Muscle of arm (tissue), 14 donors: ENCODE measurements around the gene ZNF793. TPM values are rescaled to one million over a fixed set of nuclear protein-coding genes. Genes with fewer than 3 reads are reported as not detected.

Experiments used
- DNase-seq: peaks from one replicate; pipeline ENCODE4 v3.0.0-alpha.2; 2013
- long read RNA-seq, 11 donors: transcript quantifications; one replicate each; lab custom pipeline, GENCODE V29; 2026
- polyA plus RNA-seq, 12 donors: library from polyadenylated mRNA; unstranded; fragments of 120-200 nt; gene quantifications; one replicate each; pipeline ENCODE4 v1.2.1, GENCODE V29; 2013; ENCODE audit not compliant: insufficient read length in 12 of 12

Gene ZNF793
- polyA plus RNA-seq = 10 to 100 TPM in 8 of 12 donors, 1 to 10 TPM in 4; 8.3 to 61.8 (median 13.1) TPM
- long read RNA-seq, donor 1 = 0 reads
- long read RNA-seq, donor 2 = 0 reads
- long read RNA-seq, donor 3, partial matches to known transcripts = 0 of 1 reads
- long read RNA-seq, donor 3, other reads (novel, unspliced or antisense) = 0 of 1 reads
- long read RNA-seq, donor 4 = 0 reads
- long read RNA-seq, donor 5, partial matches to known transcripts = 0 of 1 reads
- long read RNA-seq, donor 5, other reads (novel, unspliced or antisense) = 0 of 1 reads
- long read RNA-seq, donor 6 = 0 reads
- long read RNA-seq, donor 7 = 0 reads
- long read RNA-seq, donor 8 = 0 reads
- long read RNA-seq, donor 9 = 0 reads
- long read RNA-seq, donor 10 = 0 reads
- long read RNA-seq, donor 11 = 0 reads

GRCh38 chr19:37506387-37507166, at the start of gene ZNF793:
ZNF793 (plus strand) TSS chr19:37506939; CDS start chr19:37523440, 16,501 bp downstream.
- peak; percentile 88 for DNase-seq

DNA sequence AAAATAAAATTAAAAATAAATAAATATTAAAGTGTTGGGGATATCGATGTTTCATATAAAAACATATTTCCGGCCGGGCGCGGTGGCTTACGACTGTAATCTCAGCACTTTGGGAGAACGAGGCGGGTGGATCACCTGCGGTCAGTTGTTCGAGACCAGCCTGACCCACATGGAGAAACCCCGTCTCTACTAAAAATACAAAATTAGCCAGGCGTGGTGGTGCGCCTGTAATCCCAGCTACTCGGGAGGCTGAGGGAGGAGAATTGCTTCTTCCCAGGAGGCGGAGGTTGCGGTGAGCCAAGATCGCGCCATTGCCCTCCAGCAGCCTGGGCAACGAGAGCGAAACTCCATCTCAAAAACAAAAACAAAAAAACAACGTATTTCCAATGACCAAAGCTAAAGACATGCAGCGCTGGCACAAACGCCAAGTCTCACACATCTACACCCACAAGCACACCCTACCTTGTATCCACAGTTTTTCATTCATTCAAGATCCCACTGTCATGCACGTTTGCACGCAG, 40.4 kb upstream of the ZNF793 start:
- DNase-seq = no peak

DNA sequence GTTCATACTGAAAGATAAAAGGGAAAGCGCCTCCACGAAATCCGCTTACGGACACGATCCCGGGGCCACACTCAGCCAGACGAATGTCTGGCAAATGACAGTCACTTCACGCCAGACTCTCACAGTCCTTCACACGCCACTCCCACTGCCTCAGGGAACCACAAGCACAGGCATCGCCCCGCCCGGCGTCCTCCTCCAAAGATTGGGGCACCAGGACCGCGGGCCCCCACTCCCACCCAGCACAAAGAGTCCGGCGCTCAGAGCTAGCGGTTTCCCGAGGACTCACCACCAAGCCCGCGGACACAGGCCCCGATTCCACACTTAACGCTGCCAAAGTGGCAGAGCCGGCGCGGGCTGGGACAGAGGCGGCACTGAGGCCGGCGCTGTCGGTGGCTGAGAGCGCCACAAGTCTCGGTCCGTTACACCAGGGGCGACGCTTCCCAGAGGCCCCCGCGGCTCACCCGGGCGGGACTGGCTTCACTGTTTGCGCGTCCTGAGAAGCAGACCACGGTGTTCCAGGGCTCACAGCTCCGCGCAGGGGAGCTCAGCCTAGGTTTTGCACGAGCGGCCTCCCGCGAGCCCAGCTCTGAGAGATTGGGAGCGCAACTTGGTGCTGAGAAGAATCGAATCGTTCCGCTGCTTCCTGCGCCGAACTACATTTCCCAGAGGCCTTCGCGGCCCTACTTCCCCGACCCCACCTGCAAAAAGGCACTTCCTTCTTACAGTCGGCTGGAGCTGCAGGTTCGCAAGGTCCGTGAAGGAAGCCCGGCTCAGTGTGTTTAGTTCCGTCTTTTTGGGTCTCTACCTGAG, 39.7 kb upstream of the ZNF793 start, which contains the start of gene ZNF569:
ZNF569 (minus strand) TSS at position 647 of the 810 bp plus-strand sequence. CDS start 22,523 bp downstream, outside the sequence.
- peak; percentile 95 for DNase-seq

DNA sequence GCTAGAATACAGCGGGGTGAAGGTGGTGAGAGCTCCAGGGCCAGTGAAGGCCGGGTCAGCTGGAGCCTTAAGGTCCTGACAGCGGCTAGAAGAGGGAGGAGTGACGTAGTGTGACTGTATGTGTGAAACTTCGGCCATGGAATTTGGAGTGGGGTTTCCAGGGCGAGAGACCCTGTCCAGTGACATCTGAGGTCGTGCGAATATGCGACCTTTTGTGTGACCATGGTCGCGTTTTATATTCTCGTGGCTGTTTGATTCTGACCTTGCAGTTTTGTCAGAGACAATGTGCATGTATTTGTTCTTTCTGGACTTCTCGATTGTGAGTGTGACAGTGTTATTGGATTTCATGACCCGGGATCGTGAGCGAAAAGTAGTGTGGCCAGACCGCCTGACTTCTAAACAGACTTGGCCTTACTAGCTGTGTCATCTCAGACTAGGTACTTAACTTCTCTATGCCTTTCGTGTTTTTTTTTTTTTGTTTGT, 39.1 kb upstream of the ZNF793 start:
- no peak for DNase-seq

- DNase-seq = peak; percentile 93
Measured at GRCh38 chr19:37468961-37469777, 37.6 kb upstream of the ZNF793 start, which contains the start of gene ZNF570. ZNF570 (plus strand) TSS chr19:37469356; CDS start chr19:37470355, 999 bp downstream.

DNA sequence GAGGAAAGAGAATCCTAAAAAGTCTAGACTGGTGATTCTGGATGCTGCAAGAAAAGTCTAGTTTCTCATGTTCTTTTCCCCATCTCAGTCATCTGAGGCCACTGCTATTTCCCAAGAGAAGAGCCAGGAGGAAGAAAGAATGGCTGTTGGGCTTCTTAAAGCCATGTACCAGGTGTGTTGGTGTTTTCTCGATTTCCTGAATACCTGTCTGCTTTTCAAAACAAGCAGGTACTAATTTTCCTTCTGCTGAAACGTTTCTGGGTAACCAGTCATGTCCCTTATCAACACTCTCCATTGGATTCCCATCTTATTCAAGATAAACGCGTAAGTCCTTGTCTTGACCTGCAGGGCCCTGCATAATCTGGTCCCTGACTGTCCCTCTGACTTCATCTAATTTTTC, 36.5 kb upstream of the ZNF793 start:
- DNase-seq = no peak

GRCh38 chr19:37472165-37472564, 34.6 kb upstream of the ZNF793 start:
- DNase-seq = no peak

DNA sequence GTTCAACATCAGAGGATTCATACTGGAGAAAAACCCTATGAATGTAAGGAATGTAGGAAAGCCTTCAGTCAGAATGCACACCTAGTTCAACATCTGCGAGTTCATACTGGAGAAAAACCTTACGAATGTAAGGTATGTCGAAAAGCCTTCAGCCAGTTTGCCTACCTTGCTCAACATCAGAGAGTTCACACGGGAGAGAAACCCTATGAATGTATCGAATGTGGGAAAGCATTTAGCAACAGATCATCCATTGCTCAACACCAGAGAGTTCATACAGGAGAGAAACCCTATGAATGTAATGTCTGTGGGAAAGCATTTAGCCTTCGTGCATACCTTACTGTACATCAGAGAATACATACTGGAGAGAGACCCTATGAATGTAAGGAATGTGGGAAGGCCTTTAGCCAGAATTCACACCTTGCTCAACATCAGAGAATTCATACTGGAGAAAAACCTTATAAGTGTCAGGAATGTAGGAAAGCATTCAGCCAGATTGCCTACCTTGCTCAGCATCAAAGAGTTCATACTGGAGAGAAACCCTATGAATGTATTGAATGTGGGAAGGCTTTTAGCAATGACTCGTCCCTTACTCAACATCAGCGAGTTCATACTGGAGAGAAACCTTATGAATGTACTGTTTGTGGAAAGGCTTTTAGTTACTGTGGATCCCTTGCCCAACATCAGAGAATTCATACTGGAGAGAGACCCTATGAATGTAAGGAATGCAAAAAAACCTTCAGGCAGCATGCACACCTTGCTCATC, 22.2 kb upstream of the ZNF793 start:
- no peak for DNase-seq

DNA sequence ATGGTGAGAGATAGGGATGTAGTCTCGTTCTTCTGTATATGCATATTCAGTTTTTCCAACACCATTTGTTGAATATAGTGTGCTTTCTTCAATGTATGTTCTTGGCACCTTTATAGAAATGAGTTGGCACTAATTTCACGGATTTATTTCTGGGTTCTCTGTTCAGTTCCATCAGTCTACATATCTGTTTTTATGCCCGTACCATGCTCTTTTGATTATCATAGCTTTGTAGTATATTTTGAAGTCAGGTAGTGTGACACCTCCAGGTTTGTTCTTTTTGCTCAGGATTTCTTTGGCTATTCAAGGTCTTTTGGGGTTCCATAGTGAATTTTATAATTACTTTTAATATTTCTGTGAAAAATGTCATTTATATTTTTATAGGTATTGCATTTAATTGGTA, 14.5 kb upstream of the ZNF793 start:
- no peak for DNase-seq

GRCh38 chr19:37505958-37506386, 767 bp upstream of the ZNF793 start:
- DNase-seq = no peak

- no peak for DNase-seq
Measured at GRCh38 chr19:37507167-37507464, 377 bp downstream of the ZNF793 start.

- no peak for DNase-seq
Measured at GRCh38 chr19:37511186-37511585, 4.4 kb downstream of the ZNF793 start.

DNA sequence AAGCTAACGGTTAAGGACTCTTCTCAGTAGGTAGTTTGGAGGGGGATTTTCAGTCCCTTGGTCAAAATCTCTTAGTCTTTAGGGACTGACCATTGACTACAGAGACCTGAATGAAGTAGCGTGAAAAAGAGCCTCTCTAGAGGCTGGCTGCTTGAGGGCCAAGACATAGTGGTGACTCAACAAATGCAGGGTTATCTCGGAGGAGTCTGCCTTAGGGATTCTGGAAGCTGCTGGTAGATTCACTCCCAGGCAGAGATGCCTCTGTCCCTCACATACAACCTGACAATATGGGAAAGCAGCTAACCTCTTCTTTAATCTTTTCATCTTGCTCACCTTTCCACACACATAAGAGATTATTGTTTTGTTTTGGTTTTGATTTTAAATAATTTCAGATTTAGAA, 5.1 kb downstream of the ZNF793 start:
- no peak for DNase-seq

GRCh38 chr19:37513397-37513796, 6.7 kb downstream of the ZNF793 start:
- no peak for DNase-seq

GRCh38 chr19:37519890-37520289, 13.2 kb downstream of the ZNF793 start:
- no peak for DNase-seq

DNA sequence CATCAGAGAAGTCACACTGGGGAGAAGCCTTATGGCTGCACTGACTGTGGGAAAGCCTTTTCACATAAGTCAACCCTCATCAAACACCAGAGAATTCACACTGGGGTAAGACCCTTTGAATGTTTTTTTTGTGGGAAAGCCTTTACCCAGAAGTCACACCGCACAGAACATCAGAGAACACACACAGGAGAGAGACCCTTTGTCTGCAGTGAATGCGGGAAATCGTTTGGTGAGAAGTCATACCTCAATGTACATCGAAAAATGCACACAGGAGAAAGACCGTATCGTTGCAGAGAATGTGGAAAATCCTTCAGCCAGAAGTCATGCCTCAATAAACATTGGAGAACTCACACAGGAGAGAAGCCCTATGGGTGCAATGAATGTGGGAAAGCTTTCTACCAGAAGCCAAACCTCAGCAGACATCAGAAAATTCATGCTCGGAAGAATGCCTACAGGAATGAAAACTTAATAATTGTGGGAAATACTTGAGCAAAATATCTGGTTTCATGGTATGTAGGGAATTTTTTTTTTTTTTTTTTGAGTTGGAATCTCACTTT, 30.7 kb downstream of the ZNF793 start:
- DNase-seq = no peak

DNA sequence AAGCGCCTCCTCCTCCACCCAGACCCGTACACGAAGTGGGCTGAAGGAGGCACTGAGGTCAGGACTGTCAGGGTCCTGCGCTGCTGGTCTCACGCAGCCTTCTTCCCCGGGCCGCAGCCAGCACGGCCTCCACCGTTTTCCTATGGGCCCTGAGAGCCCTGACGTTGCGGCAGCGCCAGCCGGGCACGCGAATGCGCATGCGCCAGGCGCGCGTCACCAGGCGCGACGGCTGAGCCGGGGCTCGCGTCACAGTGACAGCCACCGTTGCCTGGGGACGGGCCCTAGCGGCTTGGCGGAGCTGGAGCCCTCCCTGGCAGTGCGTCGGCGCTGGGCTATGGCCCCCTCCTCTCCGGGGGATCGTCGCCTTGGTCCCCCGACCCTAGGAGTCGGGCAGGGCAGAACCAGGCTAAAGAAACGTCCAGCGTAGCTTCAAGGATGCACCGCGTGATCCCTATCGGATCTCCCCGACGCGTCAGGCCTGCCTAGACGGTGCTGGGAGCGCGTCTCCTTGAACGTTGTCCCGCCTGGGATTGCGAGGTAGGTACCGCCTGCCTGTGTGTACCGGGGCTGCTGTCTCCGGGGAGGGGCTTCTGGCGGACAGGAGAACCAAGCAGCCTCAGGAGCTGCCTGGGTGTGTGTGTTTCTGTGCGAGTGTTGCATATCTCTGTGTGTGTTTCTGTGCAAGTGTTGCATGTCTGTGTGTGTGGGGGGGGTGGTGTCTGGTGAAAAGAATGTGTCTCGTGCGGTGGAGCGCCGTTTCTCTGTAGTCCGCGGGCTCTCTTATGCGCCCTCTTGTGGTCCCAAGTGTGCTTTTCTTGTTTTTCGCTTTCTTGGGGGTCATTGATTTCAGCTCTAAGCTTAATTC, 44.6 kb downstream of the ZNF793 start:
- DNase-seq = peak; percentile 52

GRCh38 chr19:37563518-37563917, 56.8 kb downstream of the ZNF793 start:
- DNase-seq = no peak
